CD4-positive, alpha-beta memory T cell (primary cell): ENCODE measurements around the gene ZFYVE9. TPM values are rescaled to one million over a fixed set of nuclear protein-coding genes. Genes with fewer than 3 reads are reported as not detected.
A peak's percentile ranks its signal among the peaks of the same experiment; 100 is the strongest.

Experiments
- CTCF ChIA-PET: fragments of 350-600 bp; sonication (Branson Sonifier 250); formaldehyde crosslinking; loops from one replicate; lab custom pipeline; 2021; ENCODE audit warnings: inconsistent platforms; ENCODE audit not compliant: partially characterized antibody; lab: Charles Lee
- POLR2A ChIA-PET: fragments of 350-600 bp; sonication (Branson Sonifier 250); formaldehyde crosslinking; loops from one replicate; lab custom pipeline; 2021; ENCODE audit not compliant: partially characterized antibody; lab: Charles Lee
- DNase-seq, 5 donors: peaks; one replicate each; pipeline versions ENCODE4 v3.0.0 to v3.0.0-alpha.2; 2020 to 2022; ENCODE audit warnings: mixed read lengths in 1 of 5
- H3K27ac ChIP-seq: one replicate; pipeline ENCODE4 v1.7.0; 2013; ENCODE audit warnings: low read depth, low read length
- H3K27me3 ChIP-seq: 2 replicates; pipeline ENCODE4 v1.7.0; 2013; ENCODE audit warnings: mild to moderate bottlenecking, low read length, moderate library complexity; ENCODE audit not compliant: insufficient read depth
- H3K36me3 ChIP-seq: 2 replicates; pipeline ENCODE4 v1.7.0; 2013; ENCODE audit warnings: mild to moderate bottlenecking, low read length, moderate library complexity; ENCODE audit not compliant: insufficient read depth
- H3K4me1 ChIP-seq: 2 replicates; pipeline ENCODE4 v1.7.0; 2013; ENCODE audit warnings: mild to moderate bottlenecking, low read length, moderate library complexity; ENCODE audit not compliant: insufficient read depth
- H3K4me3 ChIP-seq, 2 donors: one replicate each; pipeline ENCODE4 v1.7.0; 2013; ENCODE audit warnings: low read length in 2 of 2, mild to moderate bottlenecking in 1 of 2
- H3K9me3 ChIP-seq, 2 donors: one replicate each; pipeline ENCODE4 v1.7.0; 2013; ENCODE audit warnings: low read length in 2 of 2, control low read depth in 1 of 2; ENCODE audit not compliant: control insufficient read depth in 1 of 2
- H3K27ac Mint-ChIP-seq, 7 donors: one replicate each; pipeline ENCODE4 v1.8.0; 2020 to 2021; ENCODE audit warnings: mixed read lengths in 7 of 7, mild to moderate bottlenecking in 6 of 7, inconsistent platforms in 3 of 7, moderate library complexity in 3 of 7
- H3K27me3 Mint-ChIP-seq, 2 donors: one replicate each; pipeline ENCODE4 v1.8.0; 2020 to 2021; ENCODE audit warnings: mixed read lengths in 2 of 2
- H3K36me3 Mint-ChIP-seq, 2 donors: one replicate each; pipeline ENCODE4 v1.8.0; 2020 to 2021; ENCODE audit warnings: mixed read lengths in 2 of 2, inconsistent platforms in 1 of 2, mild to moderate bottlenecking in 1 of 2
- H3K4me1 Mint-ChIP-seq, 4 donors: one replicate each; pipeline ENCODE4 v1.8.0; 2020 to 2021; ENCODE audit warnings: mixed read lengths in 4 of 4, mild to moderate bottlenecking in 1 of 4
- H3K4me3 Mint-ChIP-seq, 8 donors: one replicate each; pipeline ENCODE4 v1.8.0; 2020 to 2021; ENCODE audit warnings: mixed read lengths in 8 of 8, mild to moderate bottlenecking in 7 of 8, moderate library complexity in 6 of 8, inconsistent platforms in 3 of 8
- H3K9me3 Mint-ChIP-seq, 8 donors: one replicate each; pipeline ENCODE4 v1.8.0; 2020 to 2021; ENCODE audit warnings: mixed read lengths in 8 of 8, mild to moderate bottlenecking in 5 of 8, inconsistent platforms in 3 of 8, moderate library complexity in 1 of 8
- intact Hi-C: fragments of 100-400 bp; cut with micrococcal nuclease; formaldehyde crosslinking; loops from one replicate; pipeline ENCODE4 v1.15.1; 2023
- polyA plus RNA-seq, 2 donors: library from polyadenylated mRNA; unstranded; fragments of 300-500 nt; fragmentation: Illumina TruSeq; gene quantifications; one replicate each; pipeline ENCODE4 v1.2.3, GENCODE V29; 2021
- total RNA-seq, 2 experiments: library from RNA; stranded (reverse); gene quantifications; one replicate each; pipeline ENCODE4 v1.2.3, GENCODE V29; 2021

ZFYVE9 gene
- total and polyA plus RNA-seq, 4 experiments from 2014 or later = 0.60 to 12.8 (median 7.0) TPM

- no peak for DNase-seq
- H3K9me3 ChIP-seq = no peaks in the 10 kb centered on the region
- Mint-ChIP-seq H3K27ac (peak overlapping the region in 1 of 7 donors; percentile 53), H3K4me3 (no peak overlapping the region), H3K9me3 (no peaks in the 10 kb centered on the region), H3K36me3 (peaks cover 0 to 14% of the 10 kb centered on the region in 2 donors), H3K27me3 (no peaks in the 10 kb centered on the region), H3K4me1 (peaks cover 0 to 2% (median 0%) of the 10 kb centered on the region in 4 donors)
- intact Hi-C loops = no loop called here
- CTCF ChIA-PET = no interaction called here
- no peak overlapping the region for H3K4me3 ChIP-seq
- no peaks in the 10 kb centered on the region for H3K36me3 ChIP-seq
- no peaks in the 10 kb centered on the region for H3K27me3 ChIP-seq
- H3K27ac ChIP-seq = no peak overlapping the region
- no peaks in the 10 kb centered on the region for H3K4me1 ChIP-seq
- POLR2A ChIA-PET = interaction anchor here (1.2 kb wide), 1 partner anchor 24 kb away, joined by 3 read pairs; the partner anchor contains the start of gene CC2D1B
These were observed 199.9 kb downstream of the ZFYVE9 start for GRCh38 chr1:52341655-52342260.

GRCh38 chr1:52343979-52344378 lies 202.1 kb downstream of the ZFYVE9 start:
- Mint-ChIP-seq H3K27me3 (no peaks in the 10 kb centered on the region), H3K27ac (peak overlapping the region in 2 of 7 donors; percentile 22 to 62), H3K9me3 (no peaks in the 10 kb centered on the region), H3K4me1 (peaks cover 0 to 3% (median under 1%) of the 10 kb centered on the region in 4 donors), H3K36me3 (peaks cover 0 to 10% of the 10 kb centered on the region in 2 donors), H3K4me3 (no peak overlapping the region)
- H3K4me3 ChIP-seq = no peak overlapping the region
- H3K27ac ChIP-seq = no peak overlapping the region
- no peaks in the 10 kb centered on the region for H3K9me3 ChIP-seq
- no peaks in the 10 kb centered on the region for H3K4me1 ChIP-seq
- intact Hi-C loops = no loop called here
- H3K27me3 ChIP-seq = no peaks in the 10 kb centered on the region
- no peaks in the 10 kb centered on the region for H3K36me3 ChIP-seq
- no peak for DNase-seq
- CTCF ChIA-PET = no interaction called here
- POLR2A ChIA-PET = interaction anchor here (1.5 kb wide), 1 partner anchor 10 kb away, joined by 6 read pairs; no protein-coding TSS in a partner anchor

GRCh38 chr1:52345252-52345651 lies 203.4 kb downstream of the ZFYVE9 start:
- no peak for DNase-seq
- H3K27ac Mint-ChIP-seq = peak overlapping the region in 3 of 7 donors; percentile 14 to 71 (median 22)
- Histone ChIP-seq H3K4me1 (no peaks in the 10 kb centered on the region), H3K4me3 (no peak overlapping the region), H3K9me3 (no peaks in the 10 kb centered on the region), H3K27me3 (no peaks in the 10 kb centered on the region), H3K36me3 (no peaks in the 10 kb centered on the region), H3K27ac (no peak overlapping the region)
- intact Hi-C loops = no loop called here
- H3K4me3 Mint-ChIP-seq = no peak overlapping the region
- peaks cover 0 to 3% (median under 1%) of the 10 kb centered on the region in 4 donors for H3K4me1 Mint-ChIP-seq
- ChIA-PET POLR2A (interaction anchor here (1.5 kb wide), 1 partner anchor 9 kb away, joined by 6 read pairs; no protein-coding TSS in a partner anchor), CTCF (no interaction called here)
- H3K36me3 Mint-ChIP-seq = peaks cover 3 to 7% of the 10 kb centered on the region in 2 donors
- H3K27me3 Mint-ChIP-seq = no peaks in the 10 kb centered on the region
- no peaks in the 10 kb centered on the region for H3K9me3 Mint-ChIP-seq

GRCh38 chr1:52346653-52347052 lies 204.8 kb downstream of the ZFYVE9 start:
- Histone ChIP-seq H3K4me3 (no peak overlapping the region), H3K27me3 (no peaks in the 10 kb centered on the region), H3K27ac (no peak overlapping the region), H3K9me3 (no peaks in the 10 kb centered on the region), H3K4me1 (no peaks in the 10 kb centered on the region), H3K36me3 (peaks cover 4% of the 10 kb centered on the region)
- Mint-ChIP-seq H3K27ac (peak overlapping the region in 2 of 7 donors; percentile 12 to 25), H3K4me1 (peaks cover 0 to 3% (median under 1%) of the 10 kb centered on the region in 4 donors), H3K27me3 (no peaks in the 10 kb centered on the region), H3K36me3 (peaks cover 5 to 7% of the 10 kb centered on the region in 2 donors), H3K4me3 (no peak overlapping the region), H3K9me3 (no peaks in the 10 kb centered on the region)
- ChIA-PET POLR2A (no interaction called here), CTCF (no interaction called here)
- DNase-seq = no peak
- intact Hi-C loops = no loop called here

- peaks cover 18% of the 10 kb centered on the region for H3K36me3 ChIP-seq
- no peak overlapping the region for H3K4me3 ChIP-seq
- Mint-ChIP-seq H3K27ac (peak overlapping the region in 5 of 7 donors; percentile 42 to 87 (median 70)), H3K27me3 (no peaks in the 10 kb centered on the region), H3K4me3 (no peak overlapping the region), H3K36me3 (peaks cover 16 to 25% of the 10 kb centered on the region in 2 donors), H3K4me1 (peaks cover 0 to 3% (median under 1%) of the 10 kb centered on the region in 4 donors), H3K9me3 (no peaks in the 10 kb centered on the region)
- CTCF ChIA-PET = interaction anchor here (0.5 kb wide), 1 partner anchor 277 kb away, joined by 3 read pairs; no protein-coding TSS in a partner anchor
- POLR2A ChIA-PET = interaction anchor here (0.7 to 1.3 kb wide), 3 partner anchors 9 to 18 kb away, joined by 3 to 5 read pairs (median 4); no protein-coding TSS in a partner anchor
- H3K27me3 ChIP-seq = no peaks in the 10 kb centered on the region
- no peak overlapping the region for H3K27ac ChIP-seq
- intact Hi-C loops = no loop called here
- H3K4me1 ChIP-seq = no peaks in the 10 kb centered on the region
- no peak for DNase-seq
- no peaks in the 10 kb centered on the region for H3K9me3 ChIP-seq
These were observed 206.9 kb downstream of the ZFYVE9 start for GRCh38 chr1:52348704-52349300.

- Histone ChIP-seq H3K27ac (no peak overlapping the region), H3K4me3 (no peak overlapping the region), H3K36me3 (peaks cover 57% of the 10 kb centered on the region), H3K9me3 (no peaks in the 10 kb centered on the region), H3K27me3 (no peaks in the 10 kb centered on the region), H3K4me1 (no peaks in the 10 kb centered on the region)
- no peak overlapping the region for H3K4me3 Mint-ChIP-seq
- H3K9me3 Mint-ChIP-seq = no peaks in the 10 kb centered on the region
- CTCF ChIA-PET = no interaction called here
- no peaks in the 10 kb centered on the region for H3K27me3 Mint-ChIP-seq
- H3K4me1 Mint-ChIP-seq = peaks cover 0 to 6% (median 0%) of the 10 kb centered on the region in 4 donors
- POLR2A ChIA-PET = interaction anchor here (2.1 kb wide), 1 partner anchor 12 kb away, joined by 6 read pairs; no protein-coding TSS in a partner anchor
- H3K27ac Mint-ChIP-seq = peak overlapping the region in 4 of 7 donors; percentile 38 to 87 (median 52)
- intact Hi-C loops = no loop called here
- DNase-seq = no peak
- peaks cover 50 to 55% of the 10 kb centered on the region in 2 donors for H3K36me3 Mint-ChIP-seq
These were observed 210.8 kb downstream of the ZFYVE9 start for GRCh38 chr1:52352690-52353089.

GRCh38 chr1:52355436-52355835 lies 213.5 kb downstream of the ZFYVE9 start:
- intact Hi-C loops = no loop called here
- H3K36me3 Mint-ChIP-seq = peaks cover 60 to 80% of the 10 kb centered on the region in 2 donors
- peak overlapping the region in 3 of 7 donors; percentile 62 to 80 (median 77) for H3K27ac Mint-ChIP-seq

More at GRCh38 chr1:52355436-52355835, 213.5 kb downstream of the ZFYVE9 start:
- Histone ChIP-seq H3K9me3 (no peaks in the 10 kb centered on the region), H3K4me3 (no peak overlapping the region), H3K36me3 (peaks cover 84% of the 10 kb centered on the region), H3K27ac (no peak overlapping the region), H3K27me3 (no peaks in the 10 kb centered on the region), H3K4me1 (no peaks in the 10 kb centered on the region)
- ChIA-PET POLR2A (interaction anchor here (1.0 to 1.2 kb wide), 2 partner anchors 10 to 13 kb away, joined by 4 read pairs; partner anchors contain the start of gene CC2D1B), CTCF (no interaction called here)
- Mint-ChIP-seq H3K4me3 (no peak overlapping the region), H3K9me3 (no peaks in the 10 kb centered on the region), H3K27me3 (no peaks in the 10 kb centered on the region), H3K4me1 (peaks cover 0 to 4% (median 0%) of the 10 kb centered on the region in 4 donors)
- DNase-seq = no peak
